Measurements from ENCODE around the gene KIF5A.

Gene KIF5A

GRCh38 chr12:57622293-57623245, 72.7 kb downstream of the KIF5A start:
- no peak for DNase-seq

DNA sequence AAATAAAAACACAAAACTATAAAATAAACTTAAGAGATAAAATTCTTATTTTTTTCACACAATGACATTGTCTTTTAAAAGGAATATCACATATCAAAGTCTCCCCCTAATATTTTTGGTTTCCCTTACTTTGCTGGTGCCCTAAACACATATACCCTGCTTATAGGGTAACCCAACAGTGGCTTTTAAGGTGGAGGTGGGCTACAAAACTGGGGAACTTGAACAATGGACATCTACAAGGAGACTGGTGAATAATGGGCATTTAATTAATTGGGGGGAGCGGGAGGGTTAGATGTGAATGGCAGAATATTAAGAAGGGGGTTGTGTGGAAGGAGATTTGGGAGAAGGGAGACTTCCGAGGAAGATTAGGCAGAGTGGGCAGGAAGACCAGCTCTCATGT, 73.5 kb downstream of the KIF5A start:
- DNase-seq: no peak

DNA sequence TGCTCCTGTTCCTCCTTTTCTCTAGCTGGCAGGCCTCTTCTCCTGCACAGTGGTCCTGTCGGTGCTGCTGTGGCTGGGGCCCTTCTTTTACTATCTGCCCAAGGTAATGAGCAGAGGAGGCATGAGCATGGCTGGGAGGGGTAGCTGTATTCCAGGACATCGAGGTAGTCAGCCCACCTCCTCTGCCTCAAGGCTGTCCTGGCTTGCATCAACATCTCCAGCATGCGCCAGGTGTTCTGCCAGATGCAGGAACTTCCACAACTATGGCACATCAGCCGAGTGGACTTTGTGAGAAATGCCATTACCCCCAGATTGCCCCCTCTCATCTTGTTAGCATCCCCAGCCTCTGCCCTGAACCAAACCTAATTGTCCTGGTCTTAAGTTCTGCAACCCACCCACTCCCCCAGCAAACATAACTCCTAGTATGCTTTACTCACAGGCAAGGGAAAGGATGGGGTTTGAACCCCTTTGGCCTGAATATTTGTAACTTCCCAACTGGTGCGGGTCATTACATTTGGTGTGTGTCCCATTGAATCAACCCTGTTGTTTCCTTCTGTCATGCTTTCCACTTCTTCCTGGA, 74.1 kb downstream of the KIF5A start:
- DNase-seq: no peak

- DNase-seq: no peak
Measured at GRCh38 chr12:57624441-57625220, 74.8 kb downstream of the KIF5A start.

- no peak for DNase-seq
Measured at GRCh38 chr12:57625261-57626032, 75.6 kb downstream of the KIF5A start.

DNA sequence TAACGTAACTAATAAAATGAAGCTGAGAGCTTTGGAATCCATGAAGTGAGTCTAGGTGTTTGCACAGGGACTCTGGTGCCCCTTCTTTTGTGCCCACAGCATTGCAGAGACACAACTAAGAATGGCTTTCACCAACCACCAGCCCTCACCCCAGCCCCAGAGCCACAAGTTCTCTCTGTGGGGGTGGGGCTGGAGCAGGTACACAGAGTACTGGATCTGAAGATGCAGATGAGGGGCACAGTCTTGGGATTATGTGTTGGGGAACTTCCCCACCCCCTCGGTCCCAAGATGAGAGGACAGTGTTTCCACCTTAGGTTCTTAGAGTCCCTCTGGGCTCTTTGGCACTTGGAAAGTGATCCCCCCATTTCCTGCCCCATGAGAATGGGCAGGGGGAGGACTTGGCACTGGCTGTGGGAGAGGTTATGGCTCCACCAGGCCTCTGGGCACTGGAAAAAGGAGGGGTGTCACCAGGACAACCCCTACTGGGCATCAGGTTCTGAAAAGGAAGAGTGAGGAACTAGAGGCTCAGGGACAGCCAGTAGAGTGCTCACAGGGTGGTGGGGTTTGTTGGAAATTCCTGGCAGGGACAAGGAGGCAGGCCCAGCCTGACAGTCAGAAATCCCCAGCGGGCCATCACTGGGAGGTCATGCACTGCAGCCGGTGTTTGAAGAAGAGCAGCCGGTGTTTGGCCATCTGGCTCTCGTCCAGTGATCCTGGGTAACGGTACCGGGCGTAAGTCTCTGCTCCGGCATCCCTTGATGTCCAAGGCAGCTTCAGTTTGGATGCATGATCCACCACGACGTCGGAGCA, 76.5 kb downstream of the KIF5A start:
- no peak for DNase-seq

- DNase-seq: no peak
Measured at GRCh38 chr12:57626921-57627445, 77.1 kb downstream of the KIF5A start.

GRCh38 chr12:57627501-57628279, 77.8 kb downstream of the KIF5A start:
- DNase-seq: no peak

DNA sequence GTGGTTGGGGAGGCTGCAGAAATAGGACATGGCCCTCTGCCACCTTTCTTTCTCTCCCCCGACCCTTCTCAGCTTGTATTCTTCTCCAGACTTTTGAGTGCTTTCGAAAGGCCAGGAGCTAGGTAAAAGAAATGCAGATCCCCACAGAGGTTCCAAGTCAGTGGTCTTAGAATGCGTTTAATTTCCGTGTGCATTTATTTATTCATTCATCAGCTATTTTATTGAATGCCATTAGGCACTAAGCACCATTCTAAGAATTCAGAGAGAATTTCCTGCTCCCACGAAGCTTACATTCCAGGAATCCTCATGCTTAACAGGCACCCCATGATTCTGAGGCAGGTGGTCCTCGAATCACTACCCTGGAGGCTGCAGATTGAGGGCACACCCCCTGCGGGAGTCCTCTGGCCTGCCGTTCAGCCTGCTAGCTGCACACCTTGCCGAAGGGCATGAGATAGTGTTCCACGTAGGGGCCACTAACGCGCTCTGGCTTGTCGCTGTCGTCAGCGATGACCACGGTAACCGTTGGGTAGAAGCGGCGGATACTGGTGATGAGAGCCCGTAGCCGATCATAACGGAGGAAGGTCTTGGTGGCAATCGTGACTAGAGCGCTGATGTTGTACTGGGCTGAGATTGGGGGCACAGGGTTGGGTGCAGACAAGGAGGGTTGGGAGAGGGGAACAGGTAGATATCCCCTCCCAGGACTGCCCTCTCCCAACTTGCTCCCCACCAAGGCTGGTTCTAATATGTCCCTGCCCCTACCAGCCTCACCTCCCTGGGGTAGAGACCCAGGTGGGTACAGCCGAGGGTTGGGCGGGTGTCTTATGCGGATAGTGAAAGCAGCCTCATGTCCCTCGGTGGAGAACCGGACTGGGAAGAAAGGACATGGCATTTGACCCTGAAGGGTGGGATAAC, 78.7 kb downstream of the KIF5A start:
- no peak for DNase-seq

DNA sequence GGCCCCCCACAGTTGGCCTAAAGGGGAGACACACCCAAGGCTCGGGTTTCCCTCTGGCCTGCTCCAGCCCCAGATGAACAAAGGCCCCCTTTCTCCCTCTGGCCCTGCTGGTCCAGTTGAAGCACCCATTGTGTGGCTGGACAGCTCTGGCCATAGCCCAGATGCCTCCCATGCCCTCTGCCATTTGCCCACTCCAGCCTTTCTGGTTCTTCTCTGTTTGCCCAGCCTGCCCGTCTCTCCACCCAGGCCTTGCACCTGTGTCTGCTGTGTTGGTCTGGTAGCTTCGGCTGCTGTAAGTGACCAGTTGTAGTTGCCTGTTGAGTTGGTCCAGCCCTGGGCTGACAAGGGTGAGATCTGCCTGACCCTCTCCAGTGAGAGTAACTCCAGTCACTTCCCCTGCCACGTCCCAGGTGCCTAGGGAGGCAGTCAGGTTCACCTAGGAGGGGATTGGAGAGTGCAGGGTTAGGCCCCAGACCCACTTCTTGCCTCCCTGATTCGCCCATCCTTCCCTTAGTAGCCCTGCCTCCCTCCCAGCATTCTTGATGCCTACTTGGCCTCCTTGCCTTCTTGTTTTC, 80.1 kb downstream of the KIF5A start:
- no peak for DNase-seq

GRCh38 chr12:57630891-57631433, 81.1 kb downstream of the KIF5A start:
- no peak for DNase-seq

DNA sequence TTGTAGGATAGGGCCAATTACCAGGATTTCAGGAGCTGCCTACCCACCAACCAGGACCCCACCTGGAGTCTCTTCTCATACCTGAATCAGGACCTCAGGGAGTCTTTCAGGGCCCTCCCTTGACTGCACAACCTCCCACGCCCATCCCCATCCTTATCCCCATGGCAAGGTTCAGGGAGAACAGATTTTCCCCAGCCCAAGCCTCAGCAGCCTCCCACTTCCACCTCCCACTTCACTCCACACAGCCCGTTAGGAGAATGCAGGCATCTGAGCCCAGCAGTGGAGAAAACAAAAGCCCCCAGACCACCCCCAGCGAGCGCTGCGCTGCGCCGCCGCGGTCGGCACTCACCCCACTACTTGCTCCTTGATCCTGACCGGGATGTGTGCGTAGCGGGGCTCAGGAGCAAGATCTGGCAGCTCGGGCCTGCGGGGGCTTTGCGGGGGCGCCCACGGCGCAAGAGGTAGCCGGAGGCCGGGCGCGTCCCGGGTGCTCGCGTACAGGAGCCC, 81.8 kb downstream of the KIF5A start:
- DNase-seq: no peak

- peak; percentile 69 for DNase-seq
Measured at GRCh38 chr12:57632073-57632957, 82.5 kb downstream of the KIF5A start.

DNA sequence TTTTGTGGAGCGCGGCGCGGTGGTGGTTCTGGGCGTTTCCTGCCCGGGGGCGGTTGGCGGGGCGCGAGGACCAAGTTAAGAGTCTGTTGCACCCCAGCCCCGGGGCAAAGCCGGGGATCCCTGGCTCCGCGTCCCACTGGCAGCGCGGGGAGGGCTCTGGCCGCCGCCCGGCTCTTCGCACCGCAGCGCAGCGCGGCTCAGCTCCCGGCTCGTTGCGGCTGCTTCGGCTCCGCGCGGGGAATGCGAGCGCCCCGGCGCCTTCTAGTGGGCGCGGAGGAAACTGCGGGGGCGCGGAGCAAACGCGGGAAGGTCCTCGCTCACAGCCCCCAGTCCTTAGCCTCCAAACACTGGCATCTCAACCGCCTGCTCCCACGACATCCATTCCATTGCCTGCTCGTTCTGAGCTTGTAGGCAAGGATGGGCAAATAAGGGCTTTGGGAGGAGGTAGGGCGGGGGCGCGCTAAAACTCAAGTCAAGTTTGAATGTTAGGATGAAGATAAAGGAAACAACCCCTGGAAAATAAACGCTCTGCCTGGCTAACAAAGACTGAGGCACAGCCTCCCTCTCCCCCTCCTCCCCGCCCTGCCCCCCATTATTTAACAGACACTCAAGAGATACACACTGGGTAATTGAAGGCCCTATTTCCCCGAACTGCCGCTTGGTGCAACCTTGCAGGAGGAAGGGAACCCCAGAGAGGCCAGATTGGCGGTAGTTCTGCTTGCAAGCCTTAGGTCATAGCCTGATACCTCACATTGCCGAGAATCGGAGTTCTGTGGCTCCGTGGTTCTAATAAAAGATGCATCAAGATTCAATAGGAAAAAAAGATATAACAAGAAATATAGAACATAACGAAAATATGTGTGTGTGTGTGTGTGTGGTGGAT, 83.4 kb downstream of the KIF5A start, which contains the start of gene B4GALNT1:
B4GALNT1 (minus strand) TSS at position 244 of the 883 bp plus-strand sequence. CDS start 1,069 bp downstream, outside the sequence.
- DNase-seq: peak; percentile 87
